SK-N-SH (cell line): ENCODE results near the gene GAS1. TPM values are rescaled to one million over a fixed set of nuclear protein-coding genes. Genes with fewer than 3 reads are reported as not detected.

Experiments
- CTCF ChIA-PET: fragments of 300-600, 350-600 bp; formaldehyde crosslinking; extraction: SDS; loops from one replicate; lab custom pipeline; 2021; lab: Yijun Ruan, JAX
- POLR2A ChIA-PET: fragments of 350-600 bp; sonication (Branson Sonifier 250); formaldehyde crosslinking; extraction: SDS; loops from one replicate; lab custom pipeline; 2020; ENCODE audit warnings: antibody characterized with exemption, inconsistent platforms; lab: Yijun Ruan, JAX
- DNase-seq: peaks from one replicate; pipeline ENCODE4 v3.0.0; 2012
- H2AFZ ChIP-seq: fragments of 200-600 bp; sonication (generic); 2 replicates; pipeline ENCODE4 v1.8.1; 2016; ENCODE audit warnings: antibody characterized with exemption, mild to moderate bottlenecking, low read depth
- H3F3A ChIP-seq: fragments of 200-600 bp; sonication (generic); replicated peaks from 2 replicates; pipeline ENCODE3; 2016; ENCODE audit warnings: antibody characterized with exemption, mild to moderate bottlenecking; ENCODE audit not compliant: insufficient read depth
- H3K27ac ChIP-seq, 2 experiments: fragments of 200-500 bp in 1 of 2; fragments of 200-600 bp in 1 of 2; sonication (Bioruptor generic) in 1 of 2; sonication (generic), shearing (Covaris generic) in 1 of 2; 2 replicates each; pipeline versions ENCODE4 v1.5.1 to v1.6.1; 2014 to 2016; ENCODE audit warnings: low read depth in 2 of 2, inconsistent platforms in 1 of 2, low read length in 1 of 2, mild to moderate bottlenecking in 1 of 2, mixed read lengths in 1 of 2
- H3K27me3 ChIP-seq: fragments of 200-600 bp; sonication (generic), shearing (Covaris generic); 2 replicates; pipeline ENCODE4 v1.6.1; 2016; ENCODE audit warnings: mixed run types; ENCODE audit not compliant: insufficient read depth
- H3K36me3 ChIP-seq, 2 experiments: fragments of 200-500 bp in 1 of 2; fragments of 200-600 bp in 1 of 2; sonication (Bioruptor generic) in 1 of 2; sonication (generic) in 1 of 2; replicated peaks in 1 of 2; 2 replicates each; pipeline versions ENCODE3 to v1.5.1; 2014 to 2016; ENCODE audit warnings: low read length in 1 of 2, mild to moderate bottlenecking in 1 of 2; ENCODE audit not compliant: insufficient read depth in 2 of 2, control insufficient read depth in 1 of 2
- H3K4me1 ChIP-seq, 2 experiments: fragments of 200-500 bp in 1 of 2; fragments of 200-600 bp in 1 of 2; sonication (Bioruptor generic) in 1 of 2; sonication (generic), shearing (Covaris generic) in 1 of 2; 2 replicates each; pipeline versions ENCODE4 v1.5.1 to v1.6.1; 2014 to 2016; ENCODE audit warnings: low read depth in 1 of 2, low read length in 1 of 2, mixed run types in 1 of 2; ENCODE audit not compliant: insufficient read depth in 2 of 2, control insufficient read depth in 1 of 2
- H3K4me2 ChIP-seq: fragments of 200-600 bp; sonication (generic), shearing (Covaris generic); 2 replicates; pipeline ENCODE4 v1.6.1; 2017; ENCODE audit warnings: mixed run types
- H3K4me3 ChIP-seq, 2 experiments: fragments of 200-500 bp in 1 of 2; fragments of 200-600 bp in 1 of 2; sonication (Bioruptor generic) in 1 of 2; sonication (generic), shearing (Covaris generic) in 1 of 2; 2 replicates each; pipeline versions ENCODE4 v1.5.1 to v1.8.1; 2014 to 2016; ENCODE audit warnings: low read depth in 2 of 2, inconsistent platforms in 1 of 2, low read length in 1 of 2, mild to moderate bottlenecking in 1 of 2, mixed read lengths in 1 of 2, moderate library complexity in 1 of 2
- H3K79me2 ChIP-seq: fragments of 200-600 bp; sonication (generic); 2 replicates; pipeline ENCODE4 v1.8.1; 2017; ENCODE audit warnings: mild to moderate bottlenecking; ENCODE audit not compliant: insufficient read depth
- H3K9ac ChIP-seq: fragments of 200-600 bp; sonication (generic); 2 replicates; pipeline ENCODE4 v1.6.1; 2017; ENCODE audit warnings: mixed run types
- H3K9me2 ChIP-seq: fragments of 200-600 bp; sonication (generic); 2 replicates; pipeline ENCODE4 v1.6.1; 2017; ENCODE audit warnings: mixed run types
- H3K9me3 ChIP-seq: fragments of 200-600 bp; sonication (generic); 2 replicates; pipeline ENCODE4 v1.6.1; 2017; ENCODE audit warnings: mixed run types, mild to moderate bottlenecking, moderate library complexity
- H4K20me1 ChIP-seq: fragments of 200-600 bp; sonication (generic); 2 replicates; pipeline ENCODE4 v1.6.1; 2017; ENCODE audit warnings: mild to moderate bottlenecking, mixed run types; ENCODE audit not compliant: insufficient read depth
- CHD2 ChIP-seq: fragments of 150-350 bp; IDR thresholded peaks from 2 replicates; pipeline ENCODE4 v1.6.1; 2018; ENCODE audit warnings: low read length; ENCODE audit not compliant: partially characterized antibody
- EP300 ChIP-seq, 2 experiments: IDR thresholded peaks; 2 replicates each; pipeline versions ENCODE4 v1.4.0 to v1.6.1; 2012; ENCODE audit warnings: borderline replicate concordance in 1 of 2, low read depth in 1 of 2, low read length in 1 of 2
- EZH2phosphoT487 ChIP-seq: fragments of 200-600 bp; sonication (generic); IDR thresholded peaks from 2 replicates; pipeline ENCODE4 v1.6.1; 2017; ENCODE audit warnings: low read depth, mixed run types, mild to moderate bottlenecking, antibody characterized with exemption, moderate library complexity, borderline replicate concordance
- IRF3 ChIP-seq: fragments of 150-350 bp; IDR thresholded peaks from 2 replicates; pipeline ENCODE4 v1.6.1; 2016; ENCODE audit warnings: mild to moderate bottlenecking, low read depth, low read length
- MEF2A ChIP-seq: IDR thresholded peaks from 2 replicates; pipeline ENCODE4 v1.4.0; 2012; ENCODE audit warnings: low read depth, borderline replicate concordance
- MXI1 ChIP-seq: IDR thresholded peaks from 2 replicates; pipeline ENCODE4 v1.6.1; 2012; ENCODE audit warnings: mild to moderate bottlenecking, low read depth, low read length, improper control_type of control experiment
- RCOR1 ChIP-seq: fragments of 150-350 bp; IDR thresholded peaks from 2 replicates; pipeline ENCODE4 v1.6.1; 2017; ENCODE audit warnings: antibody characterized with exemption, low read length
- RXRA ChIP-seq: IDR thresholded peaks from 2 replicates; pipeline ENCODE4 v1.4.0; 2012; ENCODE audit warnings: low read depth, mild to moderate bottlenecking, borderline replicate concordance
- SIN3A ChIP-seq: IDR thresholded peaks from 2 replicates; pipeline ENCODE4 v1.6.1; 2012; ENCODE audit warnings: low read depth, mild to moderate bottlenecking, low read length, moderate library complexity, borderline replicate concordance
- SMC3 ChIP-seq: IDR thresholded peaks from 2 replicates; pipeline ENCODE4 v1.6.1; 2012; ENCODE audit warnings: low read depth, low read length, improper control_type of control experiment
- TEAD4 ChIP-seq: IDR thresholded peaks from 2 replicates; pipeline ENCODE4 v1.4.0; 2012; ENCODE audit warnings: mild to moderate bottlenecking, borderline replicate concordance; ENCODE audit not compliant: insufficient read depth
- WGBS: methylation state at CpG from one replicate; pipeline ENCODE4 v1.1.6; 2017; ENCODE audit warnings: low lambda C conversion rate; 5-methylcytosine and 5-hydroxymethylcytosine counted together
- polyA plus RNA-seq, 3 experiments: library from polyadenylated mRNA; depleted of rRNA; stranded (reverse); fragments of >200 nt; gene quantifications; 2 replicates each; pipeline ENCODE4 v1.2.3, GENCODE V29; 2012
- TF ChIP-seq, protein P1 (sequence below): IDR thresholded peaks from 2 replicates; pipeline ENCODE4; 2012

Gene GAS1
- polyA plus RNA-seq, 1 of the 3 experiments (the other 2 are of a cell fraction) = 37.8 TPM

- Histone ChIP-seq H3K4me3 (no peak overlapping the region), H3K27me3 (no peaks in the 10 kb centered on the region), H3K9ac (no peak overlapping the region), H3K36me3 (no peaks in the 10 kb centered on the region), H3F3A (no peaks in the 10 kb centered on the region), H3K27ac (peak overlapping the region in 1 of 2 experiments; percentile 25; a peak in 1 of 4 replicates), H3K4me1 (peaks cover 2 to 9% of the 10 kb centered on the region in 2 experiments; a peak in 3 of 4 replicates), H3K9me3 (no peaks in the 10 kb centered on the region), H3K79me2 (no peaks in the 10 kb centered on the region), H2AFZ (no peak overlapping the region), H4K20me1 (no peaks in the 10 kb centered on the region), H3K4me2 (no peak overlapping the region), H3K9me2 (no peaks in the 10 kb centered on the region)
- DNase-seq = no peak
- TF ChIP-seq TEAD4 = no peak
- no peak for TF ChIP-seq SIN3A
- TF ChIP-seq CHD2 = no peak
- TF ChIP-seq RXRA = no peak
- TF ChIP-seq EP300 (IDR thresholded peaks at IDR 0.05; ENCODE audit: borderline replicate concordance in 1 of 2, low read depth in 1 of 2, low read length in 1 of 2) = no peak
- CTCF ChIA-PET = no interaction called here
- POLR2A ChIA-PET = no interaction called here
Observed at GRCh38 chr9:86993830-86994229, 46.5 kb upstream of the GAS1 start.

- DNase-seq = no peak
- Histone ChIP-seq H3F3A (no peaks in the 10 kb centered on the region), H3K4me1 (peaks cover 0 to 9% of the 10 kb centered on the region in 2 experiments; a peak in 3 of 4 replicates), H3K36me3 (no peaks in the 10 kb centered on the region), H3K79me2 (no peaks in the 10 kb centered on the region), H3K4me2 (no peak overlapping the region), H3K9me2 (no peaks in the 10 kb centered on the region), H3K4me3 (no peak overlapping the region), H3K9me3 (no peaks in the 10 kb centered on the region), H3K27me3 (no peaks in the 10 kb centered on the region), H2AFZ (no peak overlapping the region), H3K9ac (no peak overlapping the region), H3K27ac (no peak overlapping the region), H4K20me1 (no peaks in the 10 kb centered on the region)
- no peak for TF ChIP-seq TEAD4
- ChIA-PET CTCF (no interaction called here), POLR2A (no interaction called here)
- 45% methylated on average over 4 of the region's 4 CpGs for WGBS
Observed at GRCh38 chr9:86991077-86991476, 43.8 kb upstream of the GAS1 start.

DNA sequence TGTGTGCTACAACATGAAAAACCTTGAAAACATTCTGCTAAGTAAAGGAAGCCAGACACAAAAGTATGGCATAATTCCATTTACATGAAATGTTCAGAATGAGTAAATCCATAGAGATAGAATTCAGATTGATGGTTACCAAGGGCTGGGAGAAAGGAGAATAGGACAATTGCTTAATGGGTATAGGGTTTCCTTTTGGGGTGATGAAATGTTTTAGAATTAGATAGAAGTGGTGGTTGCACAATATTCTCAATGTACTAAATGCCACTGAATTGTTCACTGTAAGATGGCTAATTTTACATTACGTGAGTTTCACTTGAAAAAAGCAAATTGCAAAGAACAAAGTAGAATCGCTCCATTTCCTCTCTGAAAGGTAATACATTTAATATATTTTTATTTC lies 43.0 kb upstream of the GAS1 start:
- Histone ChIP-seq H3K4me1 (peaks cover 0 to 9% of the 10 kb centered on the region in 2 experiments; a peak in 3 of 4 replicates), H4K20me1 (no peaks in the 10 kb centered on the region), H2AFZ (no peak overlapping the region), H3K9me3 (no peaks in the 10 kb centered on the region), H3K79me2 (no peaks in the 10 kb centered on the region), H3F3A (no peaks in the 10 kb centered on the region), H3K27ac (no peak overlapping the region), H3K27me3 (no peaks in the 10 kb centered on the region), H3K9me2 (no peaks in the 10 kb centered on the region), H3K36me3 (no peaks in the 10 kb centered on the region), H3K9ac (no peak overlapping the region), H3K4me3 (no peak overlapping the region), H3K4me2 (no peak overlapping the region)
- TF ChIP-seq MXI1 (no peak), EZH2phosphoT487 (no peak), IRF3 (no peak), RCOR1 (no peak), SMC3 (no peak), MEF2A (no peak)
- TF ChIP-seq, protein P1, sequence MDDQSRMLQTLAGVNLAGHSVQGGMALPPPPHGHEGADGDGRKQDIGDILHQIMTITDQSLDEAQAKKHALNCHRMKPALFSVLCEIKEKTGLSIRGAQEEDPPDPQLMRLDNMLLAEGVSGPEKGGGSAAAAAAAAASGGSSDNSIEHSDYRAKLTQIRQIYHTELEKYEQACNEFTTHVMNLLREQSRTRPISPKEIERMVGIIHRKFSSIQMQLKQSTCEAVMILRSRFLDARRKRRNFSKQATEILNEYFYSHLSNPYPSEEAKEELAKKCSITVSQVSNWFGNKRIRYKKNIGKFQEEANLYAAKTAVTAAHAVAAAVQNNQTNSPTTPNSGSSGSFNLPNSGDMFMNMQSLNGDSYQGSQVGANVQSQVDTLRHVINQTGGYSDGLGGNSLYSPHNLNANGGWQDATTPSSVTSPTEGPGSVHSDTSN = no peak
- POLR2A ChIA-PET = no interaction called here
- no peak for DNase-seq
- CTCF ChIA-PET = no interaction called here
- WGBS = 79% methylated on average over 2 of the region's 2 CpGs
